SK-N-SH (cell line): Measurements from ENCODE around the gene DXO.
"Not testable (repeated sequence)": the region's sequence is repeated elsewhere in the genome, so short reads cannot be mapped to it uniquely, and the experiment has no call there.

Experiments
- CHD2 ChIP-seq: fragments of 150-350 bp; IDR thresholded peaks from 2 replicates; pipeline ENCODE4 v1.6.1; 2018; ENCODE audit warnings: low read length; ENCODE audit not compliant: partially characterized antibody
- EP300 ChIP-seq, 2 experiments: IDR thresholded peaks; 2 replicates each; pipeline versions ENCODE4 v1.4.0 to v1.6.1; 2012; ENCODE audit warnings: borderline replicate concordance in 1 of 2, low read depth in 1 of 2, low read length in 1 of 2
- EZH2phosphoT487 ChIP-seq: fragments of 200-600 bp; sonication (generic); IDR thresholded peaks from 2 replicates; pipeline ENCODE4 v1.6.1; 2017; ENCODE audit warnings: low read depth, mixed run types, mild to moderate bottlenecking, antibody characterized with exemption, moderate library complexity, borderline replicate concordance
- MAX ChIP-seq: IDR thresholded peaks from 2 replicates; pipeline ENCODE4 v1.4.0; 2012; ENCODE audit warnings: low read depth
- MXI1 ChIP-seq: IDR thresholded peaks from 2 replicates; pipeline ENCODE4 v1.6.1; 2012; ENCODE audit warnings: mild to moderate bottlenecking, low read depth, low read length, improper control_type of control experiment
- PBX3 ChIP-seq: IDR thresholded peaks from 2 replicates; pipeline ENCODE4; 2012
- POLR2AphosphoS5 ChIP-seq: IDR thresholded peaks from 2 replicates; pipeline ENCODE4 v1.6.1; 2012; ENCODE audit warnings: low read depth, low read length
- SIN3A ChIP-seq: IDR thresholded peaks from 2 replicates; pipeline ENCODE4 v1.6.1; 2012; ENCODE audit warnings: low read depth, mild to moderate bottlenecking, low read length, moderate library complexity, borderline replicate concordance
- USF1 ChIP-seq: IDR thresholded peaks from 2 replicates; pipeline ENCODE4 v1.4.0; 2012; ENCODE audit warnings: low read depth, borderline replicate concordance
- TF ChIP-seq, protein P1 (sequence below): fragments of 200-600 bp; sonication (generic); IDR thresholded peaks from 2 replicates; pipeline ENCODE4 v1.6.1; 2017; ENCODE audit warnings: antibody characterized with exemption, mild to moderate bottlenecking, moderate library complexity

- TF ChIP-seq SIN3A; CHD2; EZH2phosphoT487; USF1; PBX3; POLR2AphosphoS5; MXI1; EP300 (IDR thresholded peaks at IDR 0.05; ENCODE audit: borderline replicate concordance in 1 of 2, low read depth in 1 of 2, low read length in 1 of 2); MAX: not testable (repeated sequence)
- TF ChIP-seq, protein P1, sequence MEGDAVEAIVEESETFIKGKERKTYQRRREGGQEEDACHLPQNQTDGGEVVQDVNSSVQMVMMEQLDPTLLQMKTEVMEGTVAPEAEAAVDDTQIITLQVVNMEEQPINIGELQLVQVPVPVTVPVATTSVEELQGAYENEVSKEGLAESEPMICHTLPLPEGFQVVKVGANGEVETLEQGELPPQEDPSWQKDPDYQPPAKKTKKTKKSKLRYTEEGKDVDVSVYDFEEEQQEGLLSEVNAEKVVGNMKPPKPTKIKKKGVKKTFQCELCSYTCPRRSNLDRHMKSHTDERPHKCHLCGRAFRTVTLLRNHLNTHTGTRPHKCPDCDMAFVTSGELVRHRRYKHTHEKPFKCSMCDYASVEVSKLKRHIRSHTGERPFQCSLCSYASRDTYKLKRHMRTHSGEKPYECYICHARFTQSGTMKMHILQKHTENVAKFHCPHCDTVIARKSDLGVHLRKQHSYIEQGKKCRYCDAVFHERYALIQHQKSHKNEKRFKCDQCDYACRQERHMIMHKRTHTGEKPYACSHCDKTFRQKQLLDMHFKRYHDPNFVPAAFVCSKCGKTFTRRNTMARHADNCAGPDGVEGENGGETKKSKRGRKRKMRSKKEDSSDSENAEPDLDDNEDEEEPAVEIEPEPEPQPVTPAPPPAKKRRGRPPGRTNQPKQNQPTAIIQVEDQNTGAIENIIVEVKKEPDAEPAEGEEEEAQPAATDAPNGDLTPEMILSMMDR = not testable (repeated sequence)
Observed at GRCh38 chr6:32008037-32008436, 36.1 kb upstream of the DXO start.
